A549 (cell line): ENCODE measurements around the gene IGFL4. TPM values are rescaled to one million over a fixed set of nuclear protein-coding genes. Genes with fewer than 3 reads are reported as not detected.

ENCODE experiments used
- ATAC-seq, 2 experiments: fragments of 200-7000 bp in 1 of 2; fragments of >200 bp in 1 of 2; cut with Nextera tagmentation in 1 of 2; cut with Tn5 transposase in 1 of 2; 3 replicates each; pipeline versions ENCODE4 v1.8.0 to v1.9.1; 2018 to 2020; ENCODE audit warnings: mild to moderate bottlenecking in 1 of 2, moderate library complexity in 1 of 2
- CTCF ChIA-PET: fragments of 300-600 bp; sonication (Branson Sonifier 250); formaldehyde crosslinking; extraction: SDS; loops from one replicate; lab custom pipeline; 2021; ENCODE audit warnings: antibody characterized with exemption, inconsistent platforms; lab: Yijun Ruan, JAX
- POLR2A ChIA-PET: fragments of 350-600 bp; formaldehyde crosslinking; extraction: SDS; loops from one replicate; lab custom pipeline; 2021; ENCODE audit warnings: antibody characterized with exemption, inconsistent platforms; lab: Yijun Ruan, JAX
- DNase-seq, 2 experiments: peaks; one replicate each; pipeline versions ENCODE4 v3.0.0 to v3.0.0-alpha.2; 2011 to 2016; ENCODE audit warnings: low read depth in 1 of 2, low spot score in 1 of 2
- FAIRE-seq: peaks from 2 replicates; lab custom pipeline; 2011; peaks lifted over from hg19 to GRCh38; lab: Jason Lieb, UNC
- H3K27ac ChIP-seq, 2 experiments: fragments of >200 bp; sonication (Bioruptor Twin); formaldehyde crosslinking; 3 replicates each; pipeline ENCODE4 v1.5.1; 2016 to 2017
- H3K4me1 ChIP-seq: fragments of >200 bp; sonication (Bioruptor Twin); formaldehyde crosslinking; 3 replicates; pipeline ENCODE4 v1.6.1; 2016
- H3K4me2 ChIP-seq: fragments of >200 bp; sonication (Bioruptor Twin); formaldehyde crosslinking; 3 replicates; pipeline ENCODE4 v1.6.1; 2016
- H3K4me3 ChIP-seq: fragments of >200 bp; sonication (Bioruptor Twin); formaldehyde crosslinking; 3 replicates; pipeline ENCODE4 v1.5.1; 2016
- H3K9me3 ChIP-seq: fragments of >200 bp; sonication (Bioruptor Twin); formaldehyde crosslinking; 3 replicates; pipeline ENCODE4 v1.6.1; 2016
- ATOH8 ChIP-seq: fragments of 250-450 bp; sonication (Bioruptor Pico); IDR thresholded peaks from 2 replicates; pipeline ENCODE4 v1.5.0; 2020; ENCODE audit warnings: low read depth, mild to moderate bottlenecking, moderate library complexity
- E2F6 ChIP-seq: IDR thresholded peaks from 2 replicates; pipeline ENCODE4 v1.6.1; 2012; ENCODE audit warnings: low read depth, borderline replicate concordance
- EHF ChIP-seq: fragments of 250-450 bp; sonication (Bioruptor Pico); IDR thresholded peaks from 2 replicates; pipeline ENCODE4 v1.5.0; 2020; ENCODE audit warnings: mild to moderate bottlenecking
- EHMT2 ChIP-seq: fragments of 200-600 bp; sonication (generic); IDR thresholded peaks from 2 replicates; pipeline ENCODE4 v1.6.1; 2016; ENCODE audit warnings: antibody characterized with exemption, low read depth, mild to moderate bottlenecking, moderate library complexity
- HDAC2 ChIP-seq: fragments of 200-600 bp; sonication (generic); IDR thresholded peaks from 2 replicates; pipeline ENCODE4 v1.6.1; 2016
- HEYL ChIP-seq: fragments of 250-450 bp; sonication (Bioruptor Pico); IDR thresholded peaks from 2 replicates; pipeline ENCODE4 v1.8.0; 2021; ENCODE audit warnings: mild to moderate bottlenecking, moderate library complexity
- HOXB5 ChIP-seq: fragments of 250-450 bp; sonication (Bioruptor Pico); IDR thresholded peaks from 2 replicates; pipeline ENCODE4 v1.5.0; 2020; ENCODE audit warnings: mild to moderate bottlenecking, moderate library complexity
- KDM1A ChIP-seq: fragments of 200-600 bp; sonication (generic); IDR thresholded peaks from 2 replicates; pipeline ENCODE4 v1.6.1; 2016; ENCODE audit warnings: low read depth, mild to moderate bottlenecking
- MAFK ChIP-seq: fragments of 450-650 bp; IDR thresholded peaks from 2 replicates; pipeline ENCODE4 v1.6.1; 2014; ENCODE audit not compliant: partially characterized antibody
- NR3C1 ChIP-seq: fragments of >200 bp; sonication (Bioruptor Twin); formaldehyde crosslinking; IDR thresholded peaks from 3 replicates; pipeline ENCODE4 v1.6.1; 2017
- RCOR1 ChIP-seq: fragments of 150-350 bp; IDR thresholded peaks from 2 replicates; pipeline ENCODE4 v1.6.1; 2014; ENCODE audit warnings: antibody characterized with exemption, low read length, low read depth
- RFX5 ChIP-seq: fragments of 450-650 bp; IDR thresholded peaks from 2 replicates; pipeline ENCODE4 v1.7.1; 2014; ENCODE audit warnings: antibody characterized with exemption, mild to moderate bottlenecking, moderate library complexity
- TFCP2L1 ChIP-seq: fragments of 250-450 bp; sonication (Bioruptor Pico); IDR thresholded peaks from 2 replicates; pipeline ENCODE4 v1.5.0; 2021; ENCODE audit warnings: mild to moderate bottlenecking
- TP53 ChIP-seq: fragments of 250-450 bp; sonication (Bioruptor Pico); IDR thresholded peaks from 2 replicates; pipeline ENCODE4 v1.5.0; 2021; ENCODE audit warnings: mild to moderate bottlenecking, moderate library complexity
- USF2 ChIP-seq: fragments of 450-650 bp; IDR thresholded peaks from 2 replicates; pipeline ENCODE4 v1.6.1; 2014; ENCODE audit warnings: antibody characterized with exemption
- ZFP36 ChIP-seq: fragments of 450-650 bp; IDR thresholded peaks from 2 replicates; pipeline ENCODE4 v1.6.1; 2014; ENCODE audit warnings: borderline replicate concordance; ENCODE audit not compliant: partially characterized antibody
- ZNF302 ChIP-seq: fragments of 250-450 bp; sonication (Bioruptor Pico); IDR thresholded peaks from 2 replicates; pipeline ENCODE4 v1.9.0; 2021; ENCODE audit warnings: inconsistent platforms, mild to moderate bottlenecking, moderate library complexity
- WGBS: methylation state at CpG from one replicate; pipeline ENCODE4 v1.1.6; 2017; ENCODE audit errors: missing lambda C conversion rate; 5-methylcytosine and 5-hydroxymethylcytosine counted together
- polyA plus RNA-seq, 4 experiments: library from polyadenylated mRNA; depleted of rRNA in 3 of 4; stranded (reverse); fragments of >200 nt; fragmentation: RNase III in 1 of 4; extraction: RNeasy Plus Mini Kit Qiagen cat#74134 plus additional on column Dnase treatment in 1 of 4; gene quantifications; 2 replicates in 3 of 4; 3 replicates in 1 of 4; pipeline ENCODE4 v1.2.3, GENCODE V29; 2011 to 2017
- TF ChIP-seq, protein P1 (sequence below): fragments of 200-600 bp; sonication (generic); IDR thresholded peaks from 2 replicates; pipeline ENCODE4 v1.6.1; 2016; ENCODE audit warnings: antibody characterized with exemption, mild to moderate bottlenecking, moderate library complexity
- TF ChIP-seq, protein P2 (sequence below): fragments of 150-350 bp; IDR thresholded peaks from 2 replicates; pipeline ENCODE4 v1.6.1; 2014; ENCODE audit warnings: low read depth, mild to moderate bottlenecking, low read length

IGFL4 gene
- polyA plus RNA-seq, 2 of the 4 experiments (the other 2 are of a cell fraction), result 1.7 to 3.1 TPM

GRCh38 chr19:46023311-46023779, 17.5 kb downstream of the IGFL4 start:
- WGBS, result 89% methylated on average over 11 of the region's 11 CpGs
- ChIA-PET POLR2A (no interaction called here), CTCF (interaction anchor here (1.3 to 23.2 kb wide), 6 partner anchors 10 to 240 kb away, joined by 4 to 1009 read pairs (median 52); no protein-coding TSS in a partner anchor)
- Histone ChIP-seq H3K9me3 (no peaks in the 10 kb centered on the region), H3K4me1 (no peaks in the 10 kb centered on the region; the same call in 2 of the 3 replicates), H3K4me3 (no peak overlapping the region), H3K27ac (no peak overlapping the region), H3K4me2 (no peak overlapping the region)
- DNase-seq (no peak), FAIRE-seq (no peak), ATAC-seq (no peak)
- no peak for TF ChIP-seq E2F6
- no peak for TF ChIP-seq HEYL (CRISPR knock-in tag)
- TF ChIP-seq MAFK, result no peak
- no peak for TF ChIP-seq RCOR1
- TF ChIP-seq RFX5, result no peak
- TF ChIP-seq ZFP36, result no peak
- TF ChIP-seq USF2, result no peak
- TF ChIP-seq HOXB5 (CRISPR knock-in tag), result no peak
- no peak for TF ChIP-seq ZNF302 (CRISPR knock-in tag)
- TF ChIP-seq HDAC2, result no peak
- no peak for TF ChIP-seq NR3C1
- TF ChIP-seq, protein P1, sequence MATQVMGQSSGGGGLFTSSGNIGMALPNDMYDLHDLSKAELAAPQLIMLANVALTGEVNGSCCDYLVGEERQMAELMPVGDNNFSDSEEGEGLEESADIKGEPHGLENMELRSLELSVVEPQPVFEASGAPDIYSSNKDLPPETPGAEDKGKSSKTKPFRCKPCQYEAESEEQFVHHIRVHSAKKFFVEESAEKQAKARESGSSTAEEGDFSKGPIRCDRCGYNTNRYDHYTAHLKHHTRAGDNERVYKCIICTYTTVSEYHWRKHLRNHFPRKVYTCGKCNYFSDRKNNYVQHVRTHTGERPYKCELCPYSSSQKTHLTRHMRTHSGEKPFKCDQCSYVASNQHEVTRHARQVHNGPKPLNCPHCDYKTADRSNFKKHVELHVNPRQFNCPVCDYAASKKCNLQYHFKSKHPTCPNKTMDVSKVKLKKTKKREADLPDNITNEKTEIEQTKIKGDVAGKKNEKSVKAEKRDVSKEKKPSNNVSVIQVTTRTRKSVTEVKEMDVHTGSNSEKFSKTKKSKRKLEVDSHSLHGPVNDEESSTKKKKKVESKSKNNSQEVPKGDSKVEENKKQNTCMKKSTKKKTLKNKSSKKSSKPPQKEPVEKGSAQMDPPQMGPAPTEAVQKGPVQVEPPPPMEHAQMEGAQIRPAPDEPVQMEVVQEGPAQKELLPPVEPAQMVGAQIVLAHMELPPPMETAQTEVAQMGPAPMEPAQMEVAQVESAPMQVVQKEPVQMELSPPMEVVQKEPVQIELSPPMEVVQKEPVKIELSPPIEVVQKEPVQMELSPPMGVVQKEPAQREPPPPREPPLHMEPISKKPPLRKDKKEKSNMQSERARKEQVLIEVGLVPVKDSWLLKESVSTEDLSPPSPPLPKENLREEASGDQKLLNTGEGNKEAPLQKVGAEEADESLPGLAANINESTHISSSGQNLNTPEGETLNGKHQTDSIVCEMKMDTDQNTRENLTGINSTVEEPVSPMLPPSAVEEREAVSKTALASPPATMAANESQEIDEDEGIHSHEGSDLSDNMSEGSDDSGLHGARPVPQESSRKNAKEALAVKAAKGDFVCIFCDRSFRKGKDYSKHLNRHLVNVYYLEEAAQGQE, result no peak
- no peak for TF ChIP-seq TFCP2L1 (CRISPR knock-in tag)
- TF ChIP-seq EHF, result no peak
- TF ChIP-seq TP53, result no peak
- TF ChIP-seq, protein P2, sequence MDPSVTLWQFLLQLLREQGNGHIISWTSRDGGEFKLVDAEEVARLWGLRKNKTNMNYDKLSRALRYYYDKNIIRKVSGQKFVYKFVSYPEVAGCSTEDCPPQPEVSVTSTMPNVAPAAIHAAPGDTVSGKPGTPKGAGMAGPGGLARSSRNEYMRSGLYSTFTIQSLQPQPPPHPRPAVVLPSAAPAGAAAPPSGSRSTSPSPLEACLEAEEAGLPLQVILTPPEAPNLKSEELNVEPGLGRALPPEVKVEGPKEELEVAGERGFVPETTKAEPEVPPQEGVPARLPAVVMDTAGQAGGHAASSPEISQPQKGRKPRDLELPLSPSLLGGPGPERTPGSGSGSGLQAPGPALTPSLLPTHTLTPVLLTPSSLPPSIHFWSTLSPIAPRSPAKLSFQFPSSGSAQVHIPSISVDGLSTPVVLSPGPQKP, result no peak
- TF ChIP-seq EHMT2, result no peak
- no peak for TF ChIP-seq ATOH8 (CRISPR knock-in tag)
- TF ChIP-seq KDM1A, result no peak
